HUDEP-2 (cell line): Measurements from ENCODE around the gene SNRPA.
"Not testable (repeated sequence)": the region's sequence is repeated elsewhere in the genome, so short reads cannot be mapped to it uniquely, and the experiment has no call there.

ENCODE experiments used
- DNase-seq, 76 experiments: peaks; one replicate each; lab custom pipeline; 2025; ENCODE audit not compliant: unreplicated experiment in 76 of 76; lab: John Stamatoyannopoulos, UW

SNRPA gene

DNA sequence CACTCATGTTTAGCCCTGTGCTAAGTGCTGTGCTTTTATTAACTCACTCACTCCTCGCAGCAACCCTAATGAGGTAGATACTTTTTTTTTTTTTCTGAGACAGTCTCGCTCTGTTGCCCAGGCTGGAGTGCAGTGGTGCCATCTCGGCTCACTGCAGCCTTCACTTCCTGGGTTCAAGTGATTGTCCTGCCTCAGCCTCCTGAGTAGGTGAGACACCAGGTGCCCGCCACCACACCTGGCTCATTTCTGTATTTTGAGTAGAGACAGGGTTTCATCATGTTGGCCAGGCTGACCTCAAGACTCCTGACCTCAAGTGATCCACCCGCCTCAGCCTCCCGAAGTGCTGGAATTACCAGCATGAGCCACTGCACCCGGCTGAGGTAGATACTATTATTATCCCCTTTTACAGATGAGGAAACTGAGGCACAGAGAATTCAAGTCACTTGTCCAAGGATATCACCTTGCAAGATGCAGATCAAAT, 31.5 kb upstream of the SNRPA start:
- DNase-seq = no peak

GRCh38 chr19:40721140-40721486, 29.9 kb upstream of the SNRPA start:
- DNase-seq = no peak

GRCh38 chr19:40721936-40722661, 28.9 kb upstream of the SNRPA start:
- no peak for DNase-seq

GRCh38 chr19:40723661-40724254, 27.2 kb upstream of the SNRPA start:
- DNase-seq = no peak

DNA sequence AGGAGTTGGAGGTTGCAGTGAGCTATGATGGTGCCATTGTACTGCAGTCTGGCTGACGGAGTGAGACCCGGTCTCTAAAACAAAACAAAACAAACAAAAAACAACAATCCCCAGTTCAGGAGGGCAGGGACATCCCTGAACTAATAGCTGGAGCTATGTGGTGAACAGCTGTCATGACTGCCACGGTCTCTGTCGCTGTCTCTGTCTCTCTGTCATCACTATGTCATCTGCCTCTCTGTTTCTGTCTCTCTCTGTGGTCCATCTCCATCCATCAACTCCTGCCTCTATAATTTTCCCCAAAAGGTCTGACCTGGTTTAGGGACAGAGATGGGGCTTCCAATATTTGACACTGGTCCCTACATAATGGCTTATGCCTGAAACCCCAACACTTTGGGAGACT, 26.7 kb upstream of the SNRPA start:
- no peak for DNase-seq

DNA sequence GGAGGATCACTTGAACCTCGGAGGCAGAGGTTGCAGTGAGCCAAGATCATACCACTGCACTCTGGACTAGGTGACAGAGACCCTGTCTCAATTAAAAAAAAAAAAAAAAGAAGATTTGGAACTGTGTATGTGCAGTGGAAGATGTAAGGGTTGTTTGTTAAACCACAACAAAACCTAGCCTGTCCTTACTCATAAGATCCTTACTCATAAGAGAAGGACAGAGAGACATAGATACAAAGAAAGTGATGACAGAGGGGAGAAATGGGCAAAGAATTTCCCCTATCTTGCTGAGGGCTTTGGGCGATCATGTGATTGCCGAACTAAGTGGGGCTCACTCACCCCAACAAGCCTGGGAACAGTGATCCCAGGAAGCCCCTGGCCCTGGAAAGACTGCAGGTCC, 26.1 kb upstream of the SNRPA start:
- no peak for DNase-seq

GRCh38 chr19:40726279-40726678, 24.7 kb upstream of the SNRPA start:
- DNase-seq = no peak

DNA sequence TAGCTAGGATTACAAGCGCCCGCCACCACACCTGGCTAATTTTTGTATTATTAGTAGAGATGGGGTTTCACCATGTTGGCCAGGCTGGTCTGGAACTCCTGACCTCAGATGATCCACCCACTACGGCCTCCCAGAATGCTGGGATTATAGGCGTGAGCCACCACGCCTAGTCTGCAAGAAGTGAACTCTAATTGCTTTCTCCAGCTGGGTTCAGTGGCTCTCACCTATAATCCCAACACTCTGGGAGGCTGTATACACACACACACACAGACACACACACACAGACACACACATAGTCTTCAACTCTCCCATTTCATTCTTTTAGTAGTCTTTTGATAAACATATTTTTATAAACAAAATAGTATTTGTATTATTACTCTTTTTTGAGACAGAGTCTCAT, 20.9 kb upstream of the SNRPA start:
- DNase-seq = not testable (repeated sequence)

DNA sequence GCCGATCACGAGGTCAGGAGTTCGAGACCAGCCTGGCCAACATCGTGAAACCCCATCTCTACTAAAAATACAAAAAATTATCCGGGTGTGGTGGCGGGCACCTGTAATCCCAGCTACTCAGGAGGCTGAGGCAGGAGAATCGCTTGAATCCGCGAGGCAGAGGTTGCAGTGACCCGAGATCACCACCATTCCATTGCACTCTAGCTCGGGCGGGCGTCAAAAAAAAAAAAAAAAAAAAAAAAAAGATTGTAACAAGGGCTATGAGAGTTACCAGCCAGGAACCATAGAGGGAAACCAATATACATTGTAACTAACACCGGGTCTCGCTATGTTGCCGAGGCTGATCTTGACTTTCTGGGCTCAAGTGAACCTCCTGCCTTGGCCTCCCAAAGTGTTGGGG, 18.7 kb upstream of the SNRPA start:
- not testable (repeated sequence) for DNase-seq

DNA sequence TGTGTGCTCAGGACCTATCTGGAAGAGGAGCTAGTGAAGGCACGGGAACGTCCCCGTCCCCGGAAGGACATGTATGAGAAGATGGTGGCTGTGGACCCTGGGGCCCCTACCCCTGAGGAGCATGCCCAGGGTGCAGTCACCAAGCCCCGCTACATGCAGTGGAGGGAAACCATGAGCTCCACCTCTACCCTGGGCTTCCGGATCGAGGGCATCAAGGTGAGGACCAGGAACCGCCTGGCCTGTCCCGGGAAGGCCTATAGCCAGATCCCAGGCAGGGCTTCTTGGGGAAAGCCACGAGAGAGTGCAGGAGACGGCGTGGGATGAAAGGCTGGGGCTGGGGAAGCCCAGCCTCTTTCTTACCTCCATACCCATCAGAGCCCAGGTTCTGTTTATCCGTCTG, 17.9 kb upstream of the SNRPA start:
- DNase-seq = no peak

- no peak for DNase-seq
These were observed 15.8 kb upstream of the SNRPA start for GRCh38 chr19:40735013-40735771.

DNA sequence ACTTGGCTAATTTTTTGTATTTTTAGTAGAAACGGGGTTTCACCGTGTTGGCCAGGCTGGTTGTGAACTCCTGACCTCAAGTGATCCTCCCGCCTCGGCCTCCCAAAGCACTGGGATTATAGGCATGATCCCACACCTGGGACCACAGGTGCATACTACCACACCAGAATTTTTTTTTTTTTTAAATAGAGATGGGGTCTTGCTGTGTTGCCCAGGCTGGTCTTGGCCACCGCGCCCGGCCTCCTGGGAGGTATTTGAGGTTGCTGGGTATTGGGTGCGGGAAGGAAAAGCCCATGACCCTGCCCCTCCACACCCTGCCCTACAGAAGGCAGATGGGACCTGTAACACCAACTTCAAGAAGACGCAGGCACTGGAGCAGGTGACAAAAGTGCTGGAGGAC, 14.3 kb upstream of the SNRPA start:
- no peak for DNase-seq

DNA sequence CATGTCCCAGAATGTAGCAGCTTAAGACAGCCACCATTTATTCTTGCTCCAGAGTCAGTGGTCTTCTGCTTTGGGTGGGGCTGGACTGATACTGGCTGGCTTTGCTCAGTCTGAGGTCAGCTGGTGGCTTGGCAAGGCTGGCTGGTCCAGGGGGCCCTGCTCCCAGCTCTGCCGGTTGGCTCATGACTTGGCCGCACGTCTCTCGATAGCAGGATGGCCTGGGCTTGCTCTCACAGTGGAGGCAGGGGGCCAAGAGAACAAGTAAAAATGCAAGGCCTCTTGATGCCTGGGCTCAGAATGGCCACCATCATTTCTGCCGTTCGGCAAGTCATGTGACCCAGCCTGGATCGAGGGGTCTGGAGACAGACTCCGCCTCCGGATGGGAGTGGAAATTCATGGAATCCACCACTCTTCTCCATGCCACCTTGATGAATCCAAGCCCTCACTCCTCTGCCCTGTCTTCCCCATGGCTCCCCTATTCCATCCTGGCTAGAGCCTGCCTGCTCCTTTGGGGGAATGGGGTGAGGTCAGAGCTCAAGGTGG, 13.8 kb upstream of the SNRPA start:
- DNase-seq = no peak

DNA sequence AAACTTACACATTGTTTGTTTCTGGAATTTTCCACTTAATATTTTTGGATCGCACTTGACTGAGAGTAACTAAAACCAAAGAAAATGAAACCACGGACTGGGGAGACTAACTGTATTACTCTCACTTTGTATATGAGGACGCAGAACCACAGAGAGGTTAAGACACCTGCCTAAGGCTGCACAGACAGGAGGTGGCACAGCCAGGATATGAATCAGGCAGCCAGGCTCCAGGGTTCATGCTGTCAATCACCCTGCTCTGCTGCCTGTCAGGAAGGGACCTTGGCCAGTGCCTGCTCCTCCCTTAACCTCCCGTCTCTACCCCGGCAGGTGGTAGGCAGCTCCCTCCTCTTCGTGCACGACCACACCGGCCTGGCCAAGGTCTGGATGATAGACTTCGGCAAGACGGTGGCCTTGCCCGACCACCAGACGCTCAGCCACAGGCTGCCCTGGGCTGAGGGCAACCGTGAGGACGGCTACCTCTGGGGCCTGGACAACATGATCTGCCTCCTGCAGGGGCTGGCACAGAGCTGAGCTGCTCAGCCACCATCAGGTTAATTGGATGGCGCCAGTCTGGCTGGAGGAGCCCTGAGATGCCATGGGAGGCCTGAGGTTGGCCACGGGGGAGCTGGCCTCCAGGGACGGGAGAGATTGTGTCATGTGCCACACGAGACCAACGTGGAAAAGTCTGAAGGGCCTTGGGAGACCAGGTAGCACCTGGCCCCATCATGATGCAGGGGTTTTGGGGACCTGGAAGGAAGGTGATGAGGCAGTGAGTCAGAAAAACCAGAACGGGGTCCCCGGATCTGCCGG, 11.8 kb upstream of the SNRPA start:
- no peak for DNase-seq

DNA sequence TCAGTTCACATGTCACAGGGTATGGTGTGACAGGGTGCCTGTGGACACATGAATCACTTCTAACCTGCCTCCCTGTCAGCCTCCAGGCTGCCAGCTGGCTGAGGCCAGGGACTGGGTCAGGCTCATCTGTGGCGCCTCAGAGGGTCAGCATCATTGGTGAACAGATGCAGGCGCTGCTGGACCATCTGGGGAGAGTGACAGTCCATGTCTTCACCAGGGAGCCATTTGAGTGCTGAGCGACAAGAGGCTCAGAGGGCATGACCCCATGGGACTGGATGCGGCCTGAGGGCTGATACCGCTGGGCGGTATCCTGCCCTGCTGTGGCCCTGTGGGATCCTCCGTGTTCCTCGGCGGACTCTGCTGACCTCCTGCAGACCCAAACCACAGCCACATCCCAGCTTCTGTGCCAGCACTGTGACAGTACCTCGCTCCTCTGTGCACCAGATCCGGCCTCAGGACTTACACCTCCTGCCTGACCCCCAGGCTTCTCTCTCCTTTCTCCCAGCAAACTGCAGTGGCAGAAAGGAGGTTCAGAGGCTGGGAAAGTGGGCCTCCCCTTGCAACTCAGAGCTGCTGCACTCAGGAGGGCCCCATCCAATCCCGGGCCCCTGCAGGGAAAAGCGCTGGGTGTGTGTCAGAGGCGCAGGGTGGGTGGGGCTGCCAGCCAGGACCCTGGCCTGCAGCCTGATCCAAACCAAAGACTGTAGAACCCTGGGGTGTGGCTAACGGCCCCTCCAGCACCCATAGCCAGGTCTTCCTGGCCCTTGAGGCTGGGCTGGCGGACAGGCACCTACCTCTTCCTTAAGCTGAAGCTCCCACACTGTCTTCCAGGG, 10.9 kb upstream of the SNRPA start:
- no peak for DNase-seq

GRCh38 chr19:40740747-40741146, 10.3 kb upstream of the SNRPA start:
- no peak for DNase-seq

GRCh38 chr19:40741527-40742390, 9.2 kb upstream of the SNRPA start:
- no peak for DNase-seq

DNA sequence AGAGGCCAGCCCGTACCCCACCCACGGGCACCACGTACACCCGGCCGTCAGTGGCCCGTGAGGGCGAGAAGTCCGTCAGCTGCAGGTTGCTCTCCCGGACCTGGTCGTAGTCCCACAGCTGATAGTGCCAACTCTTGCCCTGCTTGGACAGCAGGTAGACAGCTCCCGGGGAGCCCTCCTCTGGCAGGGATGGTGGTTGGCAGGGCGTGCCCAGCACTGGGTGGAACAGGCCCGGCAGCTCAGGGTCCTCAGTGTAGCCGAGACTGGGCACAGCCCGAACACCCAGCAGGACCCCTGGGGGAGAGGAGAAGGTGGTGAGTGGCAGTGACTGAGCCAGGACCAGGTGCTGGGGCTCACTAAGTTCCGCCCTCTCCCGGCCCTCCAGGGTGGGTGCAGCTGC, 8.5 kb upstream of the SNRPA start:
- DNase-seq = no peak

DNA sequence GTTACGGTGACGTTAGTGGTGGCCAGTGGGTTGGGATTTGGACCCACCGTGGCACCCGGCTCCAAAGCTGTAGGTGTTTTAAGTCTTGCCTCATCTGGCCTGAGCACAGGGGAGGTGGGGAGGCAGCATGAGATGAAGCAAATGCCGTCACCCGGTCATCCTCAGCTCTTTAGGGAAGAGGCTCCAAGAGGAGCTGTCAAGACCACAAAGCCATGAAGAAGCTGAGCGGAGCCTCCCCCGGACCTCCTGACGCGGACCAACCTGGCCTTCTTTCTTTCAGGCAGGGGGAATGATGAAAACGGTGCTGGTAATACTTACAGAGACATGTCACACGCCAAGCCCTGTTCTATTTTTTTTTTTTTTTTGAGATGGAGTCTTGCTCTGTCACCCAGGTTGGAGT, 8.1 kb upstream of the SNRPA start:
- no peak for DNase-seq
